C4-2B (cell line): Measurements from ENCODE around the gene SLC25A34.

Source experiments
- H3K27ac ChIP-seq: fragments of 450-650 bp; 2 replicates; pipeline ENCODE4 v1.5.1; 2017
- ZFX ChIP-seq: fragments of 450-650 bp; IDR thresholded peaks from 2 replicates; pipeline ENCODE4 v1.6.1; 2017
- TF ChIP-seq, protein P1 (sequence below): fragments of 450-650 bp; conservative IDR thresholded peaks from 2 replicates; pipeline ENCODE4 v1.5.1; 2017; ENCODE audit warnings: mild to moderate bottlenecking

The SLC25A34 gene

DNA sequence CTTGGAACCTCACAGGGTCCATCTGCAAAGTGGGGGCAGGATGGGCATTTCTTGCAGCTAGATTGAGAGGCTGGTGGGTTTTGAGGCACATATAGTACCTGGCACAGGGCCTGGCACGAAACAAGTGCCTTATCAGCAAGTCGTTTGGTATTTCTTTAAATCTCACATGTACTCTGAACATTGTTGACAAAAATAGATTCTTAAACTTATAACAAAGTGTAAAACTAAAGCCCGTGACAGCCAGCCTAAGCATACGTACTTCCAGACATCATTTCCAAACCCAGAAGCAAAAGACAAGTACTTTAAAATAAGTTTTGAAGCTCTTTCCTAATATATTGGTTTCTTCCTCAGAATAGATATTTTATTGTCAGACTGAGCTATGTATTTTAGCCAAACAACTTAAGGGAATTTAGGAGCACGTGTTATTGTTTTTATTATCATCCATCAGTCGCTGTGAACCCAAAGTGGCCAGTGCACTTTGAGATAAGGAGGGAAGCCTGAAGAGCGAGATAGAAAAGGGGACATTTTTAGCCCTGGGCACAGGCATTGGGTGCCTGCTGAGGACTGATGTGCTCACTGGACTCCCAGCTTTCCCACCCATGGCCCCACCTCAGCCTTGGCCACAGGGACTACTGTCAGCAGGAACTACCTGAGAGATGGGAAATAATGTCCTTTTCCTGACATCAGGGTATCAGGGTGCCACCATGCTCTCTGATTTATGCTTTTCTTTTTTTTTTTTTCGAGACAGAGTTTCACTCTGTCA is 25.5 kb downstream of the SLC25A34 start:
- TF ChIP-seq, protein P1, sequence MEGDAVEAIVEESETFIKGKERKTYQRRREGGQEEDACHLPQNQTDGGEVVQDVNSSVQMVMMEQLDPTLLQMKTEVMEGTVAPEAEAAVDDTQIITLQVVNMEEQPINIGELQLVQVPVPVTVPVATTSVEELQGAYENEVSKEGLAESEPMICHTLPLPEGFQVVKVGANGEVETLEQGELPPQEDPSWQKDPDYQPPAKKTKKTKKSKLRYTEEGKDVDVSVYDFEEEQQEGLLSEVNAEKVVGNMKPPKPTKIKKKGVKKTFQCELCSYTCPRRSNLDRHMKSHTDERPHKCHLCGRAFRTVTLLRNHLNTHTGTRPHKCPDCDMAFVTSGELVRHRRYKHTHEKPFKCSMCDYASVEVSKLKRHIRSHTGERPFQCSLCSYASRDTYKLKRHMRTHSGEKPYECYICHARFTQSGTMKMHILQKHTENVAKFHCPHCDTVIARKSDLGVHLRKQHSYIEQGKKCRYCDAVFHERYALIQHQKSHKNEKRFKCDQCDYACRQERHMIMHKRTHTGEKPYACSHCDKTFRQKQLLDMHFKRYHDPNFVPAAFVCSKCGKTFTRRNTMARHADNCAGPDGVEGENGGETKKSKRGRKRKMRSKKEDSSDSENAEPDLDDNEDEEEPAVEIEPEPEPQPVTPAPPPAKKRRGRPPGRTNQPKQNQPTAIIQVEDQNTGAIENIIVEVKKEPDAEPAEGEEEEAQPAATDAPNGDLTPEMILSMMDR: no peak
- no peak for TF ChIP-seq ZFX
- H3K27ac ChIP-seq: no peak overlapping the region

DNA sequence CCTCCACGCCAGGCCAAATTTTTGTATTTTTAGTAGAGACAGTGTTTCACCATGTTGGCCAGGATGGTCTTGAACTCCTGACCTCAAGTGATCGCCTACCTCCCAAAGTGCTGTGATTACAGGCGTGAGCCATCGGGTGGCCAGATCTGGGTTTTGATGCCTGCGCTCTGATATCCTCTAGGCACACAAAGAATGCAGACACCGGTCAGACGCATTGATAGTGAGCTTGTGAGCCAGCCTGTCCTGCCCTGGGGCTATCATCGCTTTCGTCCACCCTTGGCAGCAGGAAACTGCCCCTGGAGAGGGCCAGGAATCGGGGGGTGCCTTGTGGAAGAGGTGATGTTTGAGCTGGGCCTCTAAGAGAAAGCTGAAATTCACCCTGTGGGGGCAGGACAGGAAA is 26.5 kb downstream of the SLC25A34 start:
- no peak overlapping the region for H3K27ac ChIP-seq
- TF ChIP-seq, protein P1: no peak
- TF ChIP-seq ZFX: no peak

DNA sequence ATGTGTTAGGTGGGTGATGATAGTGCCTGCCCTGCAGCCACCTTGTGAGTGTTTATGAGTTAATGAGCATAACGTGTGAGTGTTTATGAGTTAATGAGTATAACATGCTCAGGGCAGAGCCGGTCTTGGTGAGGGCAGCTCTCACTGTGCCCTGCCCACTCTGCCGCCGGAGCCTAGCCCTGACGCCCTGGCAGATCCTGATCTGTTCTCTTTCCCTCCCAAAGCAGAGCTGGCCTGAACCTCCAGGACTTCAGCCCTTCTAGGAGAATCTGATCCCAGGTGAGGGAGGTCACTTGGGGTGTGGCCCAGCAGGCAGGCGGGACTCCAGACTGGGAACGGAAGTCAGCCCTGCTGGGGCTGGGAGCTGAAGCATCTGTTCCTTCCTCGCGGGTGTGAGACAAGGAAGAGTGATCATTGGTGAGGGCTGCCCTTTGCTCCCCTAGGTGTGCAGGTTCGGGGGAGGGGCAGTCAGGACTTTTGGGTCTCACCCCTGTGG is 28.3 kb downstream of the SLC25A34 start:
- no peak for TF ChIP-seq ZFX
- TF ChIP-seq, protein P1: no peak
- no peak overlapping the region for H3K27ac ChIP-seq

DNA sequence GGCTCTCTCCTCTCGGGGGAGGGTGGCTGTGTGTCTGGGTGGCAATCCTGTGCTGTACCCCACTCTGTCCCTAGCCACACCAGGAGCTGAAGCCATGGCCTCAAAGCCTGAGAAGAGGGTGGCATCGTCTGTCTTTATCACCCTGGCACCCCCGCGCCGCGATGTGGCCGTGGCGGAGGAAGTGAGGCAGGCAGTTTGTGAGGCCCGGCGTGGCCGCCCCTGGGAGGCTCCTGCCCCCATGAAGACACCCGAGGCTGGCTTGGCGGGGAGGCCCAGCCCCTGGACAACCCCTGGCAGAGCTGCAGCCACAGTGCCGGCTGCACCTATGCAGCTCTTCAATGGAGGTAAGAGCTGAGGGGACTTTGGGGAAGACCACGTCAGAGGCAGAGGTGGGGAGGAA is 28.8 kb downstream of the SLC25A34 start:
- TF ChIP-seq, protein P1: no peak
- TF ChIP-seq ZFX: no peak

DNA sequence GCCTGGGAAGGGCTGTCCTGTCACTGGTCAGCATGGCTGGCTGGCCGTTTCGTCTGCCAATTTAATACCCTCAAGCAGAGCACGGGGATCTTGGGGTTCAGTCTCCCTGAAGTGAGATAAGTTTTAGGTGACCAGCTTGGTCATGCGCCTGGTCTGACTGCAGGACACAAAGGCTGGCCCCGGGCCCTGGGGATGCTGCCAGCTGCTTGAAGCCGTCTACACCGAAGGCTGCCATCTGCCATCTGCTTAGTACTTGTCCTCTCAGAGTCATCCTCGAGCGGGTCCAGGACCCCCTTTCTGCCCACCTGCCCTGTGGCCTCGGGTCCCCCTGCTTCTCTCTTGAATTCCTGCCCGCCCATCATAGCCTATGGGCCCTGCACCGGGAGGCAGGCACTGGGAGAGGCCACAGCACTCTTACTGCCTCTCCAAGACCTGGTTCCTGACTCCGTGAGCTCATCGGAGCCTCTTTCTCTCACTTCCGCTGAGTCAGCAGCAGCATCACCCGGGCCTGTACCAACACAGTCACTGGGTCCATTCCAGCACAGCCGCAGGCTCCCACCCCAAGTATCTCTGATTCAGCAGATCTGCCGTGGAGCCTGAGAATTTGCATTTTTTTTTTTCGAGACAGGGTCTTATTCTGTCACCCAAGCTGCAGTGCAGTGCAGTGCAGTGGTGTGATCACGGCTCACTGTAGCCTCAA is 29.6 kb downstream of the SLC25A34 start:
- H3K27ac ChIP-seq: no peak overlapping the region
- no peak for TF ChIP-seq ZFX
- TF ChIP-seq, protein P1: no peak

More for the DNA sequence above, 28.8 kb downstream of the SLC25A34 start:
- no peak overlapping the region for H3K27ac ChIP-seq

DNA sequence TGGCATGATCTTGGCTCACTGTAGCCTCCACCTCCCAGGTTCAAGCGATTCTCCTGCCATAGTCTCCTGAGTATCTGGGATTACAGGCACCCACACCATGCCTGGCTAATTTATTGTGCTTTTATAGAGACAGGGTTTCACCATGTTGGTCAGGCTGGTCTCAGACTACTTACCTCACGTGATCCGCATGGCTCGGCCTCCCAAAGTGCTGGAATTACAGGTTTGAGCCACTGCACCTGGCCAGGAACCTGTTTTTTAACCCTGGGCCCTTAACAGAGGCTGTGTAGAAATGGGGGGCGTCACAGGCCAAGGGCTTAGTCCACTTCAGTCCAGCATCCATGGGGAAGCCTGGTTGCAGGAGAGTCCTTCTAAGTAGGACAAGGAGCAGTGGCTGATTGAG is 31.9 kb downstream of the SLC25A34 start:
- peak overlapping the region; percentile 39 for H3K27ac ChIP-seq
- TF ChIP-seq, protein P1: no peak

DNA sequence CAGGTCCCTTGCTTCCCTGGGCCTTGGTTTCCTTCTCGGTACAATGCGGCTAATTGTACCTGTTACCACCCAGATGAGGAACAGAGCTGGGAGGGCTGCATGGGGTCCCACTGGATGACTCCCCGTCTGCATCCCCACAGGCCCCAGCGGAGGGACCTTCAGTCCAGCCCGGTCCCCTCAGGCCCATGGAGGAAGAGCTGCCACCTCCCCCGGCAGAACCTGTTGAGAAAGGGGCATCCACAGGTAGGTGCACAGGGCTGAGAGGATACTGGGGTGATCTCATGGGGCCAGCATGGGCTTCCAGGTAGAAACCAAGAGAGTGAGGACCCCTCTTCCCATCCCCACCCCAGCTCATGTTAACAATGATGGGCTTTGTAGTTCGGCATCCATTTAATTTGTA is 32.3 kb downstream of the SLC25A34 start:
- TF ChIP-seq, protein P1: no peak
- no peak for TF ChIP-seq ZFX
- peak overlapping the region; percentile 39 for H3K27ac ChIP-seq
